ENCODE measurements around the gene POGZ.

The POGZ gene

GRCh38 chr1:151477066-151477465 is 17.8 kb upstream of the POGZ start:
- Histone ChIP-seq H3K36me3 (ENCODE audit: insufficient read depth, low read length) (no peaks in the 10 kb centered on the region), H3K4me3 (ENCODE audit: low read depth in 1 of 2, low read length in 2 of 2) (no peak overlapping the region), H4K20me1 (ENCODE audit: insufficient read depth, low read length) (no peaks in the 10 kb centered on the region), H3K79me2 (ENCODE audit: insufficient read depth, low read length) (no peaks in the 10 kb centered on the region), H3K4me1 (ENCODE audit: insufficient read depth, low read length) (no peaks in the 10 kb centered on the region), H3K4me2 (ENCODE audit: insufficient read depth, low read length) (no peak overlapping the region), H3K9me3 (ENCODE audit: insufficient read depth, low read length, severe bottlenecking) (peaks cover 6% of the 10 kb centered on the region), H3K27me3 (ENCODE audit: insufficient read depth, low read length, poor library complexity) (no peaks in the 10 kb centered on the region), H3K9ac (ENCODE audit: low read depth, low read length) (no peak overlapping the region), H2AFZ (ENCODE audit: low read depth, low read length) (no peak overlapping the region), H3K27ac (ENCODE audit: low read length) (no peak overlapping the region)
- ATAC-seq (ENCODE audit: insufficient read depth, low read depth) (no peak), DNase-seq (no peak)
- TF ChIP-seq CTCF (IDR thresholded peaks at IDR 0.05; ENCODE audit: borderline replicate concordance, extremely low read depth, low read length, poor library complexity, severe bottlenecking) (no peak), EZH2 (IDR thresholded peaks at IDR 0.05; ENCODE audit: borderline replicate concordance, low read depth, low read length, severe bottlenecking) (no peak)

GRCh38 chr1:151476083-151476482 is 16.8 kb upstream of the POGZ start:
- no peak overlapping the region for H2AFZ ChIP-seq (ENCODE audit: low read depth, low read length)

GRCh38 chr1:151475175-151475574 is 15.9 kb upstream of the POGZ start:
- Histone ChIP-seq H3K27ac (ENCODE audit: low read length) (no peak overlapping the region), H3K27me3 (ENCODE audit: insufficient read depth, low read length, poor library complexity) (no peaks in the 10 kb centered on the region), H4K20me1 (ENCODE audit: insufficient read depth, low read length) (no peaks in the 10 kb centered on the region), H2AFZ (ENCODE audit: low read depth, low read length) (no peak overlapping the region), H3K9me3 (ENCODE audit: insufficient read depth, low read length, severe bottlenecking) (no peaks in the 10 kb centered on the region), H3K9ac (ENCODE audit: low read depth, low read length) (no peak overlapping the region), H3K4me2 (ENCODE audit: insufficient read depth, low read length) (no peak overlapping the region), H3K4me3 (ENCODE audit: low read depth in 1 of 2, low read length in 2 of 2) (no peak overlapping the region), H3K79me2 (ENCODE audit: insufficient read depth, low read length) (no peaks in the 10 kb centered on the region), H3K36me3 (ENCODE audit: insufficient read depth, low read length) (no peaks in the 10 kb centered on the region), H3K4me1 (ENCODE audit: insufficient read depth, low read length) (no peaks in the 10 kb centered on the region)
- TF ChIP-seq CTCF (IDR thresholded peaks at IDR 0.05; ENCODE audit: borderline replicate concordance, extremely low read depth, low read length, poor library complexity, severe bottlenecking) (no peak), EZH2 (IDR thresholded peaks at IDR 0.05; ENCODE audit: borderline replicate concordance, low read depth, low read length, severe bottlenecking) (no peak)
- ATAC-seq (ENCODE audit: insufficient read depth, low read depth) (no peak), DNase-seq (no peak)

More at GRCh38 chr1:151476083-151476482, 16.8 kb upstream of the POGZ start:
- no peaks in the 10 kb centered on the region for H4K20me1 ChIP-seq (ENCODE audit: insufficient read depth, low read length)
- no peaks in the 10 kb centered on the region for H3K36me3 ChIP-seq (ENCODE audit: insufficient read depth, low read length)
- H3K4me3 ChIP-seq (ENCODE audit: low read depth in 1 of 2, low read length in 2 of 2), result no peak overlapping the region
- H3K4me1 ChIP-seq (ENCODE audit: insufficient read depth, low read length), result no peaks in the 10 kb centered on the region
- TF ChIP-seq CTCF (IDR thresholded peaks at IDR 0.05; ENCODE audit: borderline replicate concordance, extremely low read depth, low read length, poor library complexity, severe bottlenecking) (no peak), EZH2 (IDR thresholded peaks at IDR 0.05; ENCODE audit: borderline replicate concordance, low read depth, low read length, severe bottlenecking) (no peak)
- peak; percentile 12 for DNase-seq
- H3K9me3 ChIP-seq (ENCODE audit: insufficient read depth, low read length, severe bottlenecking), result no peaks in the 10 kb centered on the region
- H3K79me2 ChIP-seq (ENCODE audit: insufficient read depth, low read length), result no peaks in the 10 kb centered on the region
- ATAC-seq (ENCODE audit: insufficient read depth, low read depth), result no peak
- no peak overlapping the region for H3K9ac ChIP-seq (ENCODE audit: low read depth, low read length)
- H3K27ac ChIP-seq (ENCODE audit: low read length), result no peak overlapping the region
- H3K27me3 ChIP-seq (ENCODE audit: insufficient read depth, low read length, poor library complexity), result no peaks in the 10 kb centered on the region
- no peak overlapping the region for H3K4me2 ChIP-seq (ENCODE audit: insufficient read depth, low read length)

- H2AFZ ChIP-seq (ENCODE audit: low read depth, low read length), result no peak overlapping the region
Measured at GRCh38 chr1:151474745-151475144, 15.5 kb upstream of the POGZ start.

More at GRCh38 chr1:151474745-151475144, 15.5 kb upstream of the POGZ start:
- ATAC-seq (ENCODE audit: insufficient read depth, low read depth) (no peak), DNase-seq (no peak)
- Histone ChIP-seq H3K9me3 (ENCODE audit: insufficient read depth, low read length, severe bottlenecking) (no peaks in the 10 kb centered on the region), H3K4me3 (ENCODE audit: low read depth in 1 of 2, low read length in 2 of 2) (no peak overlapping the region), H3K4me1 (ENCODE audit: insufficient read depth, low read length) (no peaks in the 10 kb centered on the region), H3K27ac (ENCODE audit: low read length) (no peak overlapping the region), H3K27me3 (ENCODE audit: insufficient read depth, low read length, poor library complexity) (no peaks in the 10 kb centered on the region), H3K79me2 (ENCODE audit: insufficient read depth, low read length) (no peaks in the 10 kb centered on the region), H3K36me3 (ENCODE audit: insufficient read depth, low read length) (no peaks in the 10 kb centered on the region), H3K9ac (ENCODE audit: low read depth, low read length) (no peak overlapping the region), H3K4me2 (ENCODE audit: insufficient read depth, low read length) (no peak overlapping the region), H4K20me1 (ENCODE audit: insufficient read depth, low read length) (no peaks in the 10 kb centered on the region)
- TF ChIP-seq CTCF (IDR thresholded peaks at IDR 0.05; ENCODE audit: borderline replicate concordance, extremely low read depth, low read length, poor library complexity, severe bottlenecking) (no peak), EZH2 (IDR thresholded peaks at IDR 0.05; ENCODE audit: borderline replicate concordance, low read depth, low read length, severe bottlenecking) (no peak)

Measured in DND-41 (cell line).